Measurements from ENCODE around the gene MDFIC.

MDFIC gene

GRCh38 chr7:114949231-114949630 is 27.3 kb downstream of the MDFIC start:
- DNase-seq (ENCODE audit: low read depth in 1 of 2, low spot score in 1 of 2), result no peak

DNA sequence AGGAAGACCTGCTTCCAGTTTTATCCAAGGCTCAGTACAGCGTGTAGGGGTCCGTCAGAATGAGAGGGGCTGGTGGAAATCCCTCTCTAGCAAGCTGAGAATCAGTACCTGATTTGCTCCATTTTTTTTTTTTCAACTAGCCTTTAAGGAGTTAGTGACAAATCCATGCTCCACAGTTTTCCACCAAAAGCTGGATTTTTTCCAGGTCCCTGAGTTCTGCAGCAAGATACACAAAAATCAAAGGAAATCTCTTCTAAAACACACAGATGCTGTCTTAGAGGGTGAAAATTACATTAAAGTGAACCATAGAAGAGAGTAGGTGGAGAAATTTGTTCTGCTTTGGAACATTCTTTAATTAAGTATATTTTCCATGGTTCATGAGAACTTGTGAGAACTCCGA is 30.4 kb downstream of the MDFIC start:
- no peak for DNase-seq (ENCODE audit: low read depth in 1 of 2, low spot score in 1 of 2)

GRCh38 chr7:114953724-114954123 is 31.8 kb downstream of the MDFIC start:
- no peak for DNase-seq (ENCODE audit: low read depth in 1 of 2, low spot score in 1 of 2)

DNA sequence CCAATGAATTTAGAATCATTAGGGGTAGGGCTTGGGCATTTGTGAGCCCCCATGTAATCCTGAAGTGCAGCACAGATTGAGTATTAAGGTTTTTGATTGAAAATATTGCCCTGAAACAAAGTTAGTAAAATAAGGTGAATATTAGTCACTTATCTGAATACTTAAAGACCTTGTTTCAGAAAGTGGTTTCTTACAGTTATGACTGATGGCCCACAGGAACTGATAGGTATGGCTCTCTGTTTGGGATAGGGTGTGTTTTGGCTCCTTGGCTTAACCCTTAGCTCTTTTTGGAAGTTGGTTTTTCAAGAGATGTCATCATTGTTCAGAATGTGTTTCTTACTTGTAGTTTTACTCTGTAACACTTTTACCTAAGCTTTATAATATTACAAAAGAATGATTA is 34.8 kb downstream of the MDFIC start:
- DNase-seq (ENCODE audit: low read depth in 1 of 2, low spot score in 1 of 2), result no peak

DNA sequence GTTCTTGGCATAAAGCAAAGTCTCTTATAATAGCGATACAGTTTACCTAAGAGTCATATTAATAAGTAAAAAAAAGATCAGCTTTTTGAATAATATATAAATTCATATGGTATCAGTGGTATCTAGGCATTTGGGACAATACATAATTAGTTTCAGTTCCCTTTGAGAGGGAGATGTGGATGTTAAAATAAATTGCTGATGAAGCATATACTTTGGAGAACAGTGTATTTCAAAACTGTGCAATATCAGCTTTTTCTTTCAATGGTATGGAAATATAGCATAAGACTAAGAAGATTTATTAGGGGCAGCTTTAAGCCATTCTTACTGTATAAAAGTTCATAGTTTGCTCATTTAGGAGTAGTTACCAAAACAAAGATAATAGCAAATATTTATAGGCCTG is 35.5 kb downstream of the MDFIC start:
- no peak for DNase-seq (ENCODE audit: low read depth in 1 of 2, low spot score in 1 of 2)

- no peak for DNase-seq (ENCODE audit: low read depth in 1 of 2, low spot score in 1 of 2)
Measured at GRCh38 chr7:114959931-114960330, 38.0 kb downstream of the MDFIC start.

- DNase-seq (ENCODE audit: low read depth in 1 of 2, low spot score in 1 of 2), result no peak
Measured at GRCh38 chr7:114962441-114962840, 40.5 kb downstream of the MDFIC start.

- no peak for DNase-seq (ENCODE audit: low read depth in 1 of 2, low spot score in 1 of 2)
Measured at GRCh38 chr7:114966156-114966555, 44.3 kb downstream of the MDFIC start.

GRCh38 chr7:114969096-114969495 is 47.2 kb downstream of the MDFIC start:
- DNase-seq (ENCODE audit: low read depth in 1 of 2, low spot score in 1 of 2), result no peak

- DNase-seq (ENCODE audit: low read depth in 1 of 2, low spot score in 1 of 2), result no peak
Measured at GRCh38 chr7:114970308-114970707, 48.4 kb downstream of the MDFIC start.

- DNase-seq (ENCODE audit: low read depth in 1 of 2, low spot score in 1 of 2), result no peak
Measured at GRCh38 chr7:114970732-114971131, 48.8 kb downstream of the MDFIC start.

DNA sequence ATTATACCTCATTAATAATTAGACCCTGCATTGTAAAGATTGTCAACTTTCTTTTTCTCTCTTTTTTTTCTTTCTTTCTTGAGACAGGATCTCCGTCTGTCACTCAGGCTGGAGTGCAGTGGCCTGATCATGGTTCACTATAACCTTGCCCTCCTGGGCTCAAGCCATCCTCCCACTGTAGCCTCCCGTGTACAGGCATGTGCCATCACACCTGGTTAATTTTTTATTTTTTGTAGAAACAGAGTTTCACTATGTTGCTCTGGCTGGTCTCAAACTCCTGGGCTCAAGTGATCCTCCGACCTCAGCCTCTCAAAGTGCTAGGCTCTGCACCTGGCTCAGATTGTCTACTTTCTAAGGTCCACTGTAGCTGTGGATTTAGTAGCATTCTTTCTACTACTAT is 50.7 kb downstream of the MDFIC start:
- DNase-seq (ENCODE audit: low read depth in 1 of 2, low spot score in 1 of 2), result no peak

- no peak for DNase-seq (ENCODE audit: low read depth in 1 of 2, low spot score in 1 of 2)
Measured at GRCh38 chr7:114973147-114973546, 51.3 kb downstream of the MDFIC start.

DNA sequence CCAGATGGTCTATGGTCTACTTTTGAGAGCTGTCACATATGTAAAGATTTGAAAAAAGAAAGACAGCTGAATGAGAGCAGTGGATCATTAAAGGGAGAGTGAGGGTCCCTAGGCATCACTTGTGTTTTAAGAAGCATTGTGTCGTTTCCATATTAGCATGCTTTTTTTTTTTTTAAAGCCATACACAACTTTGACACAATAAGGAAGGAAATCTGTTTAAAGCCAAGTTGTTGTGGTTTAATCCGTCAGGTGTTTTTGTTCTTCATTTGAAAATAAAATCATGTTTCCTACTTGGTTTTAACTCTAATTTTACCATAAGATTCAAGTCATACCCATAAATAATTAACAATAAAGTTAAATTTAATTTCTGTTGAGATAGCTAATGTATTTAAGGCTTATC is 53.5 kb downstream of the MDFIC start:
- no peak for DNase-seq (ENCODE audit: low read depth in 1 of 2, low spot score in 1 of 2)

DNA sequence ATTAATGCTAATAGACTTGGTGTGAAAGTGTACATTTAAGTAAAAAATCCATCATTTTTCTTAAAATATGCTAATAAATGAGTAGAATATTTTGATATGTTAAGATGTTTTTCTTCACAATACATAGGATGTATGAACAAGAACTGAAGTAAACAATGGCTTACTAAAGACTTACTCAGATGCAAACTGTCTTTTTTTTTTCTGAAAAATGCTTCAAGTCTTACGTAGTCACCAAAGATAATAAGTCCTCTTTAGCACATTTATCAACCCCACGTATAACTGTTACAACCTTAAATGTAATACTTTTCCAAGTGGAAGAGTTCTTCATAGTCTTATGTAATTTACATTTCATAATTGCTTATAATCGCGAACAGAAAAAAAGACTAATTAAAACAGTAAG is 54.8 kb downstream of the MDFIC start:
- no peak for DNase-seq (ENCODE audit: low read depth in 1 of 2, low spot score in 1 of 2)

- DNase-seq (ENCODE audit: low read depth in 1 of 2, low spot score in 1 of 2), result no peak
Measured at GRCh38 chr7:114977277-114977676, 55.4 kb downstream of the MDFIC start.

GRCh38 chr7:114979388-114979787 is 57.5 kb downstream of the MDFIC start:
- no peak for DNase-seq (ENCODE audit: low read depth in 1 of 2, low spot score in 1 of 2)

DNA sequence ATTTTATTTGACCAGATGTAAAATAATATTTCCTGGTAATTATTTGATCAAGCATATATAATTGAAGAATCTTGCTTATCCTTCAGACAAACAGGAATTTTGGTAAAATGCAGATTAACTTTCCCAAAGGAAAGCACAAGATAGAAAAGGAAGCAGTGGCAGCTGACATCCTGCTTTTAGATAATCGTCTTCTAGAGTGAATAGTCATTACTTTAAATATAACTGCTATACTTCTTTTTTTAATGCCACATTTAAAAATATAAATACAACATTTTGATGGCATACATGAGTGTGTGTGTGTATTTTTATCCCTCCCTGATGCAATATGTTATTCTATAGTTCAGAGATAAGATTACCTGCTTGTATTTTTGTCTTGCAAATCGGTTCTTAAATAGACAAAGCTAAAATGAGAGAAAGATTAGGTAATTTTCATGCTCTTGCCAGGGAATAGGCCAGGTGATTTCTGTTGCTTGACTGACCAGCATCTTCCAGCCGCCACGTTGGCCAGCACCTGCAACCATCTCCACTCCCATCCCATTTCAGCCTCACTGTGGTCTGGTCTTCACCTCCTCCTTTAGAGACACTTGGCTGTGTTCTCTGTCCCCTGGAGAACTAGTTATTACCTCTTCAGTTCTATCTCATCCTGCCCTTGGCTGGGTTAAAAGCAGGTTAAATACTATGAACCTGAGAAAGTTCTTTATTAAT is 58.1 kb downstream of the MDFIC start:
- DNase-seq (ENCODE audit: low read depth in 1 of 2, low spot score in 1 of 2), result no peak

- DNase-seq (ENCODE audit: low read depth in 1 of 2, low spot score in 1 of 2), result no peak
Measured at GRCh38 chr7:114981323-114981722, 59.4 kb downstream of the MDFIC start.

DNA sequence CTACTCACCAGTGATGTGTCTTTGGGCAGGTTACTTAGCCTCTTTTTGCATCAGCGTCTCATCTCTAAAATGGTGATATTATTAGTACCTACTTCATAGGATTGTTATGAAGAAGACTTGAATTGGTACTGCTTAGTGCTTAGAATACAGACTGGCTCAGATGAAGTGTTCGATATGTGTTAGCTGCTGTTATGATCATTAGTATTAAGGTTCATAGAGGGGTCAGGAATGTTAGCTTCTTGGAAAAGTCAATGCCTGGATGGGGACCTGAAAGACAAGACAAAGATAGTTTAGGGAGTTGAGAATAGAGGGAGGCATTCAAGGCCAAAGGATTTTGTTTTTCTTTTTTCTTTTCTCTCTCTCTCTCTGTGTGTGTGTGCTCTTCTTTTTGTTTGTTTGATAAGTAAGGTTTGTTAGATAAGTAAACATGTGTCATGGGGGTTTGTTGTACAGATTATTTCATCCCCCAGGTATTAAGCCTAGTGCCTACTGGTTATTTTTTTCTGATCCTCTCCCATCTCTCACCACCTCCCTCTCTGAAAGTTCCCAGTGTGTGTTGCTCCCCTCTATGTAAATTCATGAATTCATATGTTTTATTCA is 63.3 kb downstream of the MDFIC start:
- DNase-seq (ENCODE audit: low read depth in 1 of 2, low spot score in 1 of 2), result no peak

- no peak for DNase-seq (ENCODE audit: low read depth in 1 of 2, low spot score in 1 of 2)
Measured at GRCh38 chr7:114986190-114987180, 64.6 kb downstream of the MDFIC start.

GRCh38 chr7:114988026-114988425 is 66.1 kb downstream of the MDFIC start:
- DNase-seq (ENCODE audit: low read depth in 1 of 2, low spot score in 1 of 2), result no peak

Measured in stimulated activated CD4-positive, alpha-beta T cell treated with anti-CD3 and anti-CD28 coated beads, Interleukin-15, amount 100 ng/mL, for 1 hour (primary cell).